Endodermal cell (in vitro differentiated cells): ENCODE data around the gene KLHL22. TPM values are rescaled to one million over a fixed set of nuclear protein-coding genes. Genes with fewer than 3 reads are reported as not detected.

Experiments
- DNase-seq: peaks from one replicate; pipeline ENCODE4 v3.0.0-alpha.2; 2017
- H3K27ac ChIP-seq: 2 replicates; pipeline ENCODE4 v1.5.1; 2013; ENCODE audit warnings: mild to moderate bottlenecking, low read depth, low read length, moderate library complexity
- H3K27me3 ChIP-seq: 2 replicates; pipeline ENCODE4 v1.6.1; 2013; ENCODE audit warnings: mild to moderate bottlenecking, low read length, moderate library complexity; ENCODE audit not compliant: insufficient read depth, control insufficient read depth, poor library complexity, severe bottlenecking
- H3K36me3 ChIP-seq: 2 replicates; pipeline ENCODE4 v1.7.0; 2013; ENCODE audit warnings: mild to moderate bottlenecking, low read length, moderate library complexity; ENCODE audit not compliant: control insufficient read depth, insufficient read depth
- H3K4me1 ChIP-seq: one replicate; pipeline ENCODE4 v1.7.0; 2013; ENCODE audit warnings: low read length; ENCODE audit not compliant: control insufficient read depth, insufficient read depth
- H3K4me3 ChIP-seq: 2 replicates; pipeline ENCODE4 v1.5.1; 2013; ENCODE audit warnings: mild to moderate bottlenecking, low read length, moderate library complexity
- H3K9ac ChIP-seq: 2 replicates; pipeline ENCODE4 v1.6.1; 2013; ENCODE audit warnings: mild to moderate bottlenecking, low read length, moderate library complexity; ENCODE audit not compliant: poor library complexity, severe bottlenecking; ENCODE audit errors: extremely low read depth
- H3K9me3 ChIP-seq: 2 replicates; pipeline ENCODE4 v1.6.1; 2013; ENCODE audit warnings: mild to moderate bottlenecking, low read length, moderate library complexity; ENCODE audit not compliant: control insufficient read depth
- H3K27ac Mint-ChIP-seq: 2 replicates; pipeline ENCODE4 v1.8.0; 2020; ENCODE audit warnings: mixed read lengths
- H3K27me3 Mint-ChIP-seq: 2 replicates; pipeline ENCODE4 v1.8.0; 2021; ENCODE audit warnings: mild to moderate bottlenecking, mixed read lengths; ENCODE audit not compliant: insufficient read depth
- H3K36me3 Mint-ChIP-seq: 2 replicates; pipeline ENCODE4 v1.8.0; 2020; ENCODE audit warnings: low read depth, mixed read lengths
- H3K4me1 Mint-ChIP-seq: 2 replicates; pipeline ENCODE4 v1.8.0; 2020; ENCODE audit warnings: mixed read lengths
- H3K4me3 Mint-ChIP-seq: 2 replicates; pipeline ENCODE4 v1.8.0; 2020; ENCODE audit warnings: mild to moderate bottlenecking, moderate library complexity, mixed read lengths
- H3K9me3 Mint-ChIP-seq: 2 replicates; pipeline ENCODE4 v1.8.0; 2020; ENCODE audit warnings: mild to moderate bottlenecking, mixed read lengths
- WGBS, 2 experiments: methylation state at CpG; one replicate each; pipeline versions ENCODE4 v1.1.5 to v1.1.7; 2013; ENCODE audit warnings: missing lambda C conversion rate in 2 of 2, mixed read lengths in 1 of 2; ENCODE audit not compliant: insufficient coverage in 1 of 2, insufficient read length in 1 of 2; 5-methylcytosine and 5-hydroxymethylcytosine counted together
- total RNA-seq, 2 donors: library from RNA; stranded (reverse); fragmentation: NEBNext Ultra II Directional in 1 of 2; extraction: Animal tissue kit (Norgen Biotek cat#: 25700) in 1 of 2; gene quantifications; 2 replicates in 1 of 2; 3 replicates in 1 of 2; pipeline ENCODE4 v1.2.1, GENCODE V29; 2021
- TF ChIP-seq, protein P1 (sequence below): fragments of 200-600 bp; sonication (generic); conservative IDR thresholded peaks from 2 replicates; pipeline ENCODE4 v1.5.0; 2021; ENCODE audit warnings: antibody characterized with exemption, mild to moderate bottlenecking

The KLHL22 gene
- total RNA-seq, 2 donors from 2014 or later: 26.5 to 32.8 TPM

GRCh38 chr22:20431511-20432192, 63.9 kb downstream of the KLHL22 start:
- peak overlapping the region; percentile 34 for H3K4me3 Mint-ChIP-seq
- Histone ChIP-seq H3K27ac (no peak overlapping the region), H3K4me1 (no peaks in the 10 kb centered on the region), H3K4me3 (peak overlapping the region; percentile 56), H3K9ac (no peak overlapping the region), H3K36me3 (peaks cover 33% of the 10 kb centered on the region), H3K9me3 (no peaks in the 10 kb centered on the region), H3K27me3 (peaks cover 63% of the 10 kb centered on the region)
- WGBS, 2 experiments: 41 to 43% methylated on average over 11 to 49 of the region's 50 CpGs
- H3K27me3 Mint-ChIP-seq: peaks cover 67% of the 10 kb centered on the region
- H3K4me1 Mint-ChIP-seq: peaks cover 10% of the 10 kb centered on the region
- H3K9me3 Mint-ChIP-seq: no peaks in the 10 kb centered on the region
- H3K36me3 Mint-ChIP-seq: peaks cover 16% of the 10 kb centered on the region
- H3K27ac Mint-ChIP-seq: no peak overlapping the region
- DNase-seq: peak; percentile 76
- TF ChIP-seq, protein P1, sequence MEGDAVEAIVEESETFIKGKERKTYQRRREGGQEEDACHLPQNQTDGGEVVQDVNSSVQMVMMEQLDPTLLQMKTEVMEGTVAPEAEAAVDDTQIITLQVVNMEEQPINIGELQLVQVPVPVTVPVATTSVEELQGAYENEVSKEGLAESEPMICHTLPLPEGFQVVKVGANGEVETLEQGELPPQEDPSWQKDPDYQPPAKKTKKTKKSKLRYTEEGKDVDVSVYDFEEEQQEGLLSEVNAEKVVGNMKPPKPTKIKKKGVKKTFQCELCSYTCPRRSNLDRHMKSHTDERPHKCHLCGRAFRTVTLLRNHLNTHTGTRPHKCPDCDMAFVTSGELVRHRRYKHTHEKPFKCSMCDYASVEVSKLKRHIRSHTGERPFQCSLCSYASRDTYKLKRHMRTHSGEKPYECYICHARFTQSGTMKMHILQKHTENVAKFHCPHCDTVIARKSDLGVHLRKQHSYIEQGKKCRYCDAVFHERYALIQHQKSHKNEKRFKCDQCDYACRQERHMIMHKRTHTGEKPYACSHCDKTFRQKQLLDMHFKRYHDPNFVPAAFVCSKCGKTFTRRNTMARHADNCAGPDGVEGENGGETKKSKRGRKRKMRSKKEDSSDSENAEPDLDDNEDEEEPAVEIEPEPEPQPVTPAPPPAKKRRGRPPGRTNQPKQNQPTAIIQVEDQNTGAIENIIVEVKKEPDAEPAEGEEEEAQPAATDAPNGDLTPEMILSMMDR: no peak

DNA sequence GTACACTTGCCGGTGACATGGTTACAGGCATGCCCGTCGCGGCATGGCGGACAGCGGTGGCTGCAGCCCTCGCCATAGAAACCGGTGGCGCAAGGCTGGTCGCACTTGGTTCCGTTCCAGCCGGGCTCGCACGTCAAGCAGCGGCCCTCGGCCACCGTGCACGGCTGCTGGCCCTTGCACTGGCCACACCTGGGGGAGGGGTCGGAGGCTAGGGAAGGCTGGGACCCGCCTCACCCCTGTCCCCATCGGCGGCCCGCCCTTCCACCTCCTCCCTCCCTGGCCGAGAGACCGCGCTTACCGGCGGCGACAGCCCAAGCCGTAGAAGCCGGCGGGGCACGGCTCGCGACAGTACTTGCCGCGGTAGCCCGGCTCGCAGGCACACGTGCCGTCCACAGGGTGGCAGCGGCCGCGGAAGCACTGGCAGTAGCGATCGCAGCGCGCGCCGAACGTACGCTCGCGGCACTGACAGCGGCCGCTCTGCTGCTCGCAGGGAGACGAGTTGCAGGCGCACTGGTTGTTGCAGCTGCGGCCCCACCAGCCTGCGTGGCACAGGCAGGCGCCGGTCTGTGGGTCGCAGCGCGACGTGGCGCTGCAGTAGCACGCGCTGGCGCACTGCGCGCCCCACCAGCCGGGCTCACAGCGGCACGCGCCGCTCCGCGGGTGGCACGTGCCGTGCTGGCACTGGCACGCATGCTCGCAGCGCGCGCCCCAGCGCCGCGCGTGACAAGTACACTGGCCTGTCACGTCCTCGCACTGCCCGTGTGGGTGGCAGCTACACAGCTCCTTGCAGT, 64.7 kb downstream of the KLHL22 start:
- WGBS, 2 experiments: 8 to 9% methylated on average over 28 to 94 of the region's 94 CpGs
- Histone ChIP-seq H3K9me3 (no peaks in the 10 kb centered on the region), H3K4me1 (no peaks in the 10 kb centered on the region), H3K4me3 (peak overlapping the region; percentile 56), H3K27me3 (peaks cover 61% of the 10 kb centered on the region), H3K36me3 (peaks cover 33% of the 10 kb centered on the region), H3K9ac (no peak overlapping the region), H3K27ac (no peak overlapping the region)
- peak; percentile 87 for DNase-seq
- H3K9me3 Mint-ChIP-seq: no peaks in the 10 kb centered on the region
- H3K4me3 Mint-ChIP-seq: peak overlapping the region; percentile 23
- H3K4me1 Mint-ChIP-seq: peaks cover 10% of the 10 kb centered on the region
- TF ChIP-seq, protein P1: peak; percentile 68
- peaks cover 18% of the 10 kb centered on the region for H3K36me3 Mint-ChIP-seq
- peaks cover 63% of the 10 kb centered on the region for H3K27me3 Mint-ChIP-seq
- no peak overlapping the region for H3K27ac Mint-ChIP-seq

DNA sequence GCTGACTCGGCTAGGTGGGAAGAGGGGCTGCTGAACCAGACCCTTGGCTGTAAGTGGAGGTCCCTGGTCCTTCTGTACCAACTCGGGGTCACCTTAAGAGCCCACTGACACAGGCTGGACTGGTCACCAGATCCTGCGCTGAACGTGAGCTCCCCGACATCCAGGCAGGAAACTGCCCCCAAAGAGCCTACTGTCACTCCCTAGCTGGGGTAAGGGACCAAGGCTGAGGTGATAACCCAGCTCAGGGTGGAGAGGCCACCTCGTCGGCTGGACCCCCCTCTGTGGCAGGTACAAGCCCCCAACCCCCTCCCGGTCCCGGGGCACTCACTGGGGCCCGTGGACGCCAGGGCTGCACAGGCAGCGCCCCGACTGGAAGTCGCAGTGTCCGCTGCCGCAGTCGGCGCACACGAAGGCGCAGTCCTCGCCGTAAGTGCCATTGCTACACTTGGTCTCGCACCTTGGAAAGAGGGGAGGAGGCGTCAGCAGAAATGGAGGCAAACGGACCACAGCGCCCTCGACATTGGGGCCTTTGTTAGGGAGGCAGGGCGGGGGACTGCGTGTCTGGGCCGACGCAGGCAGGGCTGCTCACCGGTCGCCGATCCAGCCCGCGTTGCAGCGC, 65.4 kb downstream of the KLHL22 start:
- DNase-seq: no peak
- Mint-ChIP-seq H3K4me3 (peak overlapping the region; percentile 23), H3K4me1 (peaks cover 4% of the 10 kb centered on the region), H3K27ac (no peak overlapping the region), H3K36me3 (peaks cover 18% of the 10 kb centered on the region), H3K9me3 (no peaks in the 10 kb centered on the region), H3K27me3 (peaks cover 56% of the 10 kb centered on the region)
- H3K27ac ChIP-seq: no peak overlapping the region
- H3K9ac ChIP-seq: no peak overlapping the region
- TF ChIP-seq, protein P1: no peak
- no peaks in the 10 kb centered on the region for H3K9me3 ChIP-seq
- H3K4me1 ChIP-seq: no peaks in the 10 kb centered on the region
- H3K4me3 ChIP-seq: no peak overlapping the region
- WGBS, 2 experiments: 70 to 73% methylated on average over 26 to 37 of the region's 37 CpGs
- peaks cover 54% of the 10 kb centered on the region for H3K27me3 ChIP-seq
- H3K36me3 ChIP-seq: peaks cover 33% of the 10 kb centered on the region
